ENCODE measurements around the gene CYLD. TPM values are rescaled to one million over a fixed set of nuclear protein-coding genes. Genes with fewer than 3 reads are reported as not detected.

The CYLD gene
- total and polyA plus RNA-seq, 2 of the 4 experiments (the other 2 are of a cell fraction) = 16.2 to 37.3 TPM

DNA sequence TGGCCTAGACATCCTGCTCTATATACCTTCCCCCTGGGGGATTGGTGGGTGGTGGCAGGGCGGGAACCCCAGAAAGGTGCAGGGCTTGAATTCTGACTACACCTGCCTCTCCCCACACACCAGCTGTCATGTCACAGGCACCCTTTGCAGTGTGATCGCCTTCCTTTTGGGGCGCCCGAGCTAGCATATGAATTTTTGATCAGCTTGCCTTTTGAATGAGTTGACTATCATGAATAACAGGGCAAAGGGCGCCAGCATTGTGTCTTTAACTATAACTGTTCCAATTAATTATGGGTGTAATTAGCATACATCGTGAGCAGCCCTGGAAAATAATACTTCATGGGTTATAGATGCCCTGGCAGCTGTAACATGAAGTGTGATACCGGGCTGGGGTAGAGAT lies 72.7 kb downstream of the CYLD start:
- no peak overlapping the region for H2AK5ac ChIP-seq (ENCODE audit: low read depth, low read length)
- no peak overlapping the region for H2AFZ ChIP-seq (replicated peaks; ENCODE audit: low read length, poor library complexity)
- H4K20me1 ChIP-seq (ENCODE audit: insufficient read depth, low read length) = no peaks in the 10 kb centered on the region
- no peak overlapping the region for H2BK15ac ChIP-seq (ENCODE audit: low read depth, low read length)
- H3K4me3 ChIP-seq (ENCODE audit: insufficient read depth, low read depth, low read length) = no peak overlapping the region
- H2BK120ac ChIP-seq (ENCODE audit: low read depth, low read length) = no peak overlapping the region
- H2BK5ac ChIP-seq (ENCODE audit: low read depth, low read length, poor library complexity, severe bottlenecking) = no peak overlapping the region
- DNase-seq (no peak), ATAC-seq (ENCODE audit: low read depth) (no peak)
- no peaks in the 10 kb centered on the region for H3K9me1 ChIP-seq (ENCODE audit: insufficient read depth, low read length)
- no TSS peak for BruUV-seq (replicated peaks)
- H3K4me2 ChIP-seq (ENCODE audit: low read depth, low read length) = no peak overlapping the region
- H3K18ac ChIP-seq (ENCODE audit: low read depth, low read length) = no peak overlapping the region
- no peak overlapping the region for H3K14ac ChIP-seq (replicated peaks; ENCODE audit: low read depth, low read length)
- H3K56ac ChIP-seq (ENCODE audit: extremely low read depth, insufficient read depth, low read length) = no peak overlapping the region
- H3K79me1 ChIP-seq (ENCODE audit: low read depth in 1 of 2, low read length in 2 of 2) = no peaks in the 10 kb centered on the region
- WGBS, 2 experiments (ENCODE audit: extremely low coverage in 2 of 2, insufficient read length in 1 of 2) = no CpG with 5 or more reads among the region's 7 CpGs
- no peak overlapping the region for H2AK9ac ChIP-seq (replicated peaks; ENCODE audit: low read depth, low read length, poor library complexity)
- H4K91ac ChIP-seq (ENCODE audit: insufficient read depth, low read depth, low read length) = no peak overlapping the region
- H4K5ac ChIP-seq (ENCODE audit: low read depth, low read length) = no peak overlapping the region
- H3K4ac ChIP-seq (ENCODE audit: low read depth, low read length) = no peak overlapping the region
- no peaks in the 10 kb centered on the region for H3K9me3 ChIP-seq (ENCODE audit: control insufficient read depth, insufficient read depth, low read length)
- no peaks in the 10 kb centered on the region for H3K4me1 ChIP-seq (ENCODE audit: control insufficient read depth, insufficient read depth, low read length)
- intact Hi-C loops (cut with micrococcal nuclease) = no loop called here
- no peak overlapping the region for H4K8ac ChIP-seq (ENCODE audit: low read depth in 2 of 2, low read length in 2 of 2)
- no peak overlapping the region for H3K27ac ChIP-seq (ENCODE audit: insufficient read depth, low read length)
- no peak overlapping the region for H3K9ac ChIP-seq (ENCODE audit: low read depth, low read length)
- in situ Hi-C loops (cut with MboI; ENCODE audit: low sequenced_read_pairs) = loop anchor here (25.0 kb wide), 1 partner anchor 1173 kb away; no protein-coding TSS in a partner anchor
- no peak overlapping the region for H2BK20ac ChIP-seq (ENCODE audit: low read depth, low read length)
- H3K27me3 ChIP-seq (ENCODE audit: control insufficient read depth, insufficient read depth, low read length) = peaks cover 14% of the 10 kb centered on the region
- dilution Hi-C loops (cut with HindIII; ENCODE audit: low sequenced_read_pairs, unreplicated experiment) = no loop called here
- no peaks in the 10 kb centered on the region for H3K36me3 ChIP-seq (ENCODE audit: control insufficient read depth, insufficient read depth, low read length)
- CTCF ChIA-PET = interaction anchor here (1.0 to 1.4 kb wide), 2 partner anchors 8 to 11 kb away, joined by 4 to 5 read pairs; no protein-coding TSS in a partner anchor
- POLR2A ChIA-PET (ENCODE audit: unreplicated experiment) = no interaction called here
- TF ChIP-seq FOS (IDR thresholded peaks at IDR 0.05; ENCODE audit: low read depth, low read length) = no peak
- no peak for TF ChIP-seq SMC3 (IDR thresholded peaks at IDR 0.05; ENCODE audit: low read depth, low read length)
- H3K23ac ChIP-seq (ENCODE audit: low read depth, low read length) = no peak overlapping the region

Measured in IMR-90 (cell line).